HL-60/S4 treated with phorbol 12-myristate 13-acetate at 8.2 ng/mL for 4 days and 3 days (cell line): ENCODE measurements around the gene SFTA2.
"Not testable (repeated sequence)": the region's sequence is repeated elsewhere in the genome, so short reads cannot be mapped to it uniquely, and the experiment has no call there.

ENCODE experiments used
- in situ Hi-C: fragments of 300-500 bp; cut with MboI; formaldehyde crosslinking; loops from 2 replicates; pipeline ENCODE4 v1.15.0; 2022; ENCODE audit warnings: low sequenced_read_pairs

The SFTA2 gene

DNA sequence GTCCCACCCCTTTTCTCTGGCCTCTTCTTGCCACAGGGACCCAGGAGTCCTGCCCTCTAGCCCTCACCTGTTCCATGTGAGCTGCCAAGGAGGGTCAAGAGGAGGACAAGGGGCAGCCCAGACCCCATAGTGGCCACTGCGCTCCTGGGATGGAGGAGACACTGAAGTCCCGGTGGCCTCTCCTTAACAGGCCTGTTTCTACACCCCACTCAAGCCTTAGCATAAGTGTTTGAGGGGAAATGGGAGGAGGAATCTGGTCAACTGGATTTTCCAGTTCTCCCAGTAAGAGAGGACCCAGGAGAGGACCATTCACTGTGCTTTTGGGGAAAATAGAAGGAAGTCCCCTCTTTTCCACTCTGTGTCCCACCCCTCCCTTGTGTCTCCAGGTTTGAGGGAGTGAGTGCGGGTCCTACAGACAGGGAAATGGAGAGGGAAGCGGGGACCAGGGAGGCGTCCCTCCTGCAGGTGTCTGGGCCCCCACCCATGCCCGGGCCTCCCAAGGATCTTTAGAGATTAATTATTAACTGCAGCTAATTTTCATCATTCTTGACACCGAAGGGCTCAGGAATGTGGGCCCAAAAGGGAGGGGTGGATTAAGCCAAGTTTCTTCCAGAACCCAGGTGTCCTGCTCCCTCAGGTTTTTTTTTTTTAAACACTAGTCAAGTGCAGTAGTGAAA is at the start of gene SFTA2:
SFTA2 (minus strand) TSS at position 202 of the 677 bp plus-strand sequence; CDS start at position 128, 74 bp downstream.
- in situ Hi-C loops: no loop called here

DNA sequence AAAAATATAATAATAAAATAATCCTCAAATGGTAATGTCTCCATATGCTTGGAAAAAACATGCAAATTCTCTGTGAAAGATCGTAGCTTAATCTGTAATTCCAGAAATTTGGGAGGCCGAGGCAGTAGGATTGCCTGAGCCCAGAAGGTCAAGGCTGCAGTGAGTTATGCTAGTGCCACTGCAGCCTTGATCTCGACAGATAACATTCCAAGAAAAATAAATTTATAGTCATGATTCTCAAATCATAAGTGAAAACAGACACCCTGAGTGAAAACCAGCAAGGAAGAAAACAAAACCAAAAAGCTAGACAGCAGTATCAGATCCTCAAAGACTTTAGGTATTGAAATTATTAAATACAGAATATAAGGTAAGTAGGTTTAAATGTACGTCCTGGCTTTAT is 47.7 kb upstream of the SFTA2 start:
- in situ Hi-C loops: no loop called here

DNA sequence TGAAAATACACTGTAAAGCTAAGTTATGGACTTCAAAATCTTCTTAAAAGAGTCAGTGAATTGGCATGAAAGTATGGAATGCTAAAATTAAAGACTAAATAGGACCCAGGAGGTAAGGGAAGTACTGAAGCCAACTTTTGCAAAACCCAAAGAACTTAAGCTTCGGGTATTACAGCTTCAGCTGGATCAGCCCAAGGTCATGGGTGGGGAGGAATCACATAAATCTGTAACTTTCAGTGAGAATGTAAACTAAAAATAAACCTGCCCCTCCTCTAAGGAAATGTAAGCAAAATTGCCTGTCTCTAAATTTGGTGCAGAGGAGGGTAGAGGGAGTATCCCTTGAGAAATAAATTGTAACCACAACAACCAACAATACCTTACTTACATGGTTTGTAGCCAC is 47.2 kb upstream of the SFTA2 start:
- in situ Hi-C loops: no loop called here

DNA sequence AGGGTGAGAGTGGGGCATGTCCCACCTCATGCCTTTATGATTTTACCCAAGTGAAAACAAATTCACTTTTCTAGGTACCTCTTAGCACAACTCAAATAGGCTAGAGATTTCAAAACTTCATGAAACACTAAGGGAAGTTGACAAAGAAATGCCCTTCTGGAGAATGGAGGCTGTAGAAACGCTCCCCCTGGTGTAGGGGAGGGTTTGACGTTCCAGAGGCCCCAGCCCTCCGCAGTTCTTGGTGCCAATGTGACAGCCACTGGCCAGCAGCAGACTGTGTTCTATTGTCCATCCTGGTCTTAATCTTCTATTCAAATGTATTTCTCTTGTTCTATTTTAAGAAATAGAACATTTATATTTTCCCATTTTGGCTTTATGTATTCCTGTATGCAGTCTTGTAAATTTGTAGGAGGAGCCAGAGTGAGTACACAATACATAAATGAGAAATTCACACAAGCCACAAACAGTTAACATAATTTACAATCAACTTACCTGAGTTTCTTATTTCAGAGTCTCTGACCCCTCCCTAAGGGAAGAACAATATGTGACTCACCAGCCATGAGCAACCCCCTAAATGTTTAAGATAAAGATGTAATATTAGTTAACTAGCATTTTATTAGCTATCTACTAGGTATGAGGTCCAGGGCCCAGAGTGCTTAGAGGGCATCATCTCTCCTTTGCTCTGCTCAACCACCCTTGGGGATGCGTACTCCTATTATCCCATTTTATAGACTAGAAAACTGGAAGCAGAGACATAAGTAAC is 42.7 kb upstream of the SFTA2 start:
- in situ Hi-C loops: no loop called here

DNA sequence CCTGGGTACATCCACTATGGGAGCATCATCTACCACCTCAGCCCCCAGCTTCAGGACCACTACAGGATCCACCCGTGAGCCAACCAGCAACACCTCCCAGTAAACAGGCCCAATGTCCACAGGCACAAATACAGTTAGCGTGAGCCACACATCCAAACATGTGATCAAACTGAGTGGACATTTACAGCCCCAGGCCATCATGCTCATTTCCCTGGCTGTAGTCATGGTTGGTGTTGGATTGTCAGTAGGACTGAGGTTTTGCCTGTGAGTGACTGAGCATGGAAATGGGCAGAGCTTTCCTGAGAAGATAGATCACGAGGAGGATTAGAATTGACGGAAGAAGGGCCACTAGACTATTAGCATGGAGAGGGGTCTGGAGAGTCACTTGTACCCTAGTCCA is 40.8 kb upstream of the SFTA2 start:
- in situ Hi-C loops: no loop called here

DNA sequence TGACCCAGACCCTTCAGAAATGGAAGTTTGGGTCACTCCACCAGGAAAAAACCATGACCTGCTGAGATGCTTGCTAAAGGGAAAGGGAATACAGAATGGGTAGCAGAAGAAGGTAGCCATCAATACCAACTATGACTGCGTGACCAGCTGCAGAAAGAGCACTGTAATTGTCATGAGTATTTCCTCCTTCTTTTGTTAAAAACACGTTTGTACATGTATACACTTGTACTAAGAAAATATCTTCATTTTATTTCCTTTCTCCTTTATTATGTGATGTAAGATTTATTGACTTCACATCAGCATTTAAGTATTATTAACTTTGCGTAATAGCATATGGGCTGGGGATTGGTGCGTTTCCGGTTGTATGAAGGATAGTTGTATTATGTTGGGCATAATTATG is 39.0 kb upstream of the SFTA2 start:
- in situ Hi-C loops: no loop called here

DNA sequence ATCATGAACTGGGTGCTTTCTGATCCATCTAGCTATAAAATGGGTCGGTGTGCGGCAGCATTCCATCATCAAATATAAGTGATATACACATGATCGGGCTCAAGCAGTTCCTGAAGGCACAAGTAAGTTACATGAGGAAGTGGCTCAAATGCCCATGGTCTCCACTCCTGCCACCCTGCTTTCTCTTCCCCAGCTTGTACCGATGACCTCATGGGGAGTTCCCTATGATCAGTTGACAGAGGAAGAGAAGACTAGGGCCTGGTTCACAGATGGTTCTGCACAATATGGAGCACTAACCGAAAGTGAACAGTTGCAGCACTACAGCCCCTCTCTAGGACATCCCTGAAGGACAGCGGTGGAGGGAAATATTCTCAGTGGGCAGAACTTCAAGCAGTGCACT is 37.2 kb upstream of the SFTA2 start:
- in situ Hi-C loops: not testable (repeated sequence)

DNA sequence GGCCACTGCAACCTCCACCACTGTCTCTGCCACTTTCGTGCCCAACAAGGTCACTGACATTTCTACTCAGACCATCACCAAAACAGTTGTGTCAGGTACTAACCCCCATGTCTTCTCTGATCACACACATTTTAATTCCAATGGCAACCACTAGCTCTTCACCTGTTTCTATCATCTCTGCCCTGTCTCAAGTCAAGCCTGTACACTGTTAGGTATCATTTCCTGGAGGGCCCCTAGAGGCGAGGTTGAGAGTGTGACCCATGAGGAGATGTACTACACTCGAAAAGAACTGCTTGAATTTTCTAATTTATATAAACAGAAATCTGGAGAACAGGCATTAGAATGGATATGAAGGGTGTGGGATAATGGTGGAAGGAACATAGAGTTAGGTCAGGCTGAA is 34.2 kb upstream of the SFTA2 start:
- in situ Hi-C loops: no loop called here

DNA sequence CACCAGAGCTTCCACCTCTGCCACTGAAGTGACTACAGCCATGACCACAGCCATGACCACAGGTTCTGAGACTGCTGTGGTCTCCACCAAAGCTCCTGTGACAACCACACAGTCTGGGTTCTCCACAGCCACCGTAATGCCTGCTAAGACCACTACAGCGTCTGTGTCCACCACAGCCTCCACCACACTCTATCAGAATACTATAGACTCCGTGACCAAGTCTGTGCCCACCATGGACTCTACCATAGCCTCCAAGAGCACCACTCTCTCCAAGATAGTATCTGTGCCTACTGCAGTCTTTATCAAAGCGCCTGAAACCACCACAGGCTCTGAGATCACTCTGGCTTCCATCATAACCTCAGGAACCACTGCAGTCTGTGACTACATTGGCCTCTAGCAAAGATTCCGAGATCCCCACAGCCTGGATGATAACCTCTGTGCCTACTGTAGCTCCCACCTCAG is 33.2 kb upstream of the SFTA2 start:
- in situ Hi-C loops: no loop called here

DNA sequence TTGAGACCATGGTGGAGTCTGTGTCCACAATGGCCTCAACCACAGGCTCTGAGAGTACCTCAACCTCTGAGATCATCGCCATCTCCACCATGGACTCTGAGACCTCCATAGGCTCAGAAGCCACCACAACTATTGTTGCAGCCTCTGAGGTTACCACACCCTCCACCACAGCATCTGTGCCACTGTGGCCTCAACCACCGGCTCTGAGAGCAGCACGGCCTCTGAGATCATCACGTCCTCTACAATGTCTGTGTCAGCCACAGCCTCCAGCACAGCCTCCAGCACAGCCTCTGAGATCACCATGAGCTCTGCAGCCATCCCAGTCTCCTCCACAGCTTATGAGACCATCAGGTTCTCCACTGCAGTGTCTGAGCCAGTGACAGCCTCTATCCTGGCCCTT is 32.1 kb upstream of the SFTA2 start:
- in situ Hi-C loops: no loop called here

DNA sequence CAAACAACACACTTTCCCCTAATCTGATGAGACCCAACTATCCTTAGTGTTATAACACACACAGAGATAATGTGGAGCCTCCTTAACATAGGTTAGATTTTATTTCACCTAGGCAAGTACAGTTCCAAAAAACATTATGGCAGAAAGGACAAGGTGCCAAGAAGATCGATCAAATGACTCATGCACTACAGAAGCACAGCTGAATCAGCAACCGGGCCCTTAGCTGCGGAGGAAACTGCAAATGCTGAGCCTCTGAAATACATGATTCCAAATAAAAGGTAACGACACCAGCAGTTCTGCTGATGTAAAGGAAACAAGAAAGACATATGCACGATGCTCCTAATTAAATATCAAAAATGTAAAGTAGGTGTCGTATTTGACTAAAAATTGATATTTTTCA is 31.7 kb upstream of the SFTA2 start:
- in situ Hi-C loops: no loop called here

DNA sequence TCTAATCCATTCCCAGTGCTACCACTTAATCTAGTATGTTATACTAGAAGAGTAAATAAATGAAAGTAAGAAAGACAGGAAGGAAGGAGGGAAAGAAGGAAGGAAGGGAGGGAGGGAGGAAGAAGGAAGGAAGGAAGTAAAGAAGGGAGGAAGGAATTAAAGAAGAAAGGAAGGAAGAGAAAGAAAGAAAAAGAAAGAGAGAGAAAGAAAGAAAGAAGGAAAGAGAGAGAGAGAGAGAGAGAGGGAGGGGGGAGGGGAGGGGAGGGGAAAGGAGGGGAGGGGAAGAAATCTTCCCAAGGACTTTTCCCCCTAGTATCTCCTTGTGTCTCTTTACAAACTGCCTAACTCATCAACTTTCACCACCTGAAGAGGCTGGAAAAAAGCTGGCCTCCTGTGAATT is 30.7 kb upstream of the SFTA2 start:
- in situ Hi-C loops: no loop called here

DNA sequence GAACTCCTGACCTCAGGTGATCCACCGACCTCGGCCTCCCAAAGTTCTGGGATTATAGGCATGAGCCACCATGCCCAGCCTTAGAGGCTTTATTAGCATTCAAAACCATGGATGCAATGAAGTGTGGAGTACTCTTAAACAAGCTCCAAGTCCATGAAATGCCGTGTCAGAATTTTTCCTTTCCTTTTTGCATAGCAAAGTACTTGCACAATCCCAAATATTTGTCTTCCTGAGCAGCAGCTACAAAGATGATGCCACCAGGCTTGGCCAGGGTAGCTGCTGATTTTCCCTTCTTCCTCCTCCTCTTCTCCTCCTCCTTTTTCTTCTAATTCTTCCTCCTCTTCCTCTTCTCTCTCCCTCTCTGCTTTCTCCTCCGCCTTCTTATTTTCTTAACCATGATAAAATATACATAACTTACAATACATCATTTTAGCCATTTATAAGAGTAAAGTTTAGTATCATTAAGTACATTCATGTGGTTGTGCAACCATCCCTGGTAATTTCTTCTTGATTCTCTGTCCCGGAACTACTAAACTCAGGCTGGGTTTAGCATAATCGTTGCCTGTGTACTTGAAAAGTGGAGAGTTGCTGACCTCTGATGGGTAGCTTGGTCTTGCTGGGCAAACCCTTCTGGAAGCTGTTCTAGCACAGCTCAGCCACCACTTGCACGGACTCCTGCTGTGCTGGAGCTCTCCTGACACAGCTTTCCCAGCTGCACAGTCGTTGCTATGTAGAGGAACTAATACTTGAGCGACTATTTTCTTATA is 29.1 kb upstream of the SFTA2 start:
- in situ Hi-C loops: no loop called here

DNA sequence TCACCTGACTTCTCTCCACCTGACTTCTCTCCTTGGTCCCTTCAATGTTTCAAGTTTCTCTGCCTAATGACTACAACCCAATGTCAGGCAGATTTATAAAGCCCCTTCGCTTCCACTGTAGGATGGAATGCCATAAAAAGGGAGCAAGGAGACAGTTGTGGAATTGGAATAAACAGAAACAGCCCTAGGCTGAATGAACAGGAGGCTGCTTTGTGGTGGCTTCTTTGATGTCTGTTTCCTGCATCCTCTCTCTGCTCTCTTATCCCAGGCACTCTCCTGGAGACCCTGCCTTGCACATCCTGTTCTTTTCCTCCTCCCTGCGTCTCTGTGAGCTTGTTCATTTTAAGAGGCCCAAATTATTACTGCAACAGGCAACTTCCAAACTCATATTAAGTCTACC is 25.7 kb upstream of the SFTA2 start:
- in situ Hi-C loops: no loop called here

DNA sequence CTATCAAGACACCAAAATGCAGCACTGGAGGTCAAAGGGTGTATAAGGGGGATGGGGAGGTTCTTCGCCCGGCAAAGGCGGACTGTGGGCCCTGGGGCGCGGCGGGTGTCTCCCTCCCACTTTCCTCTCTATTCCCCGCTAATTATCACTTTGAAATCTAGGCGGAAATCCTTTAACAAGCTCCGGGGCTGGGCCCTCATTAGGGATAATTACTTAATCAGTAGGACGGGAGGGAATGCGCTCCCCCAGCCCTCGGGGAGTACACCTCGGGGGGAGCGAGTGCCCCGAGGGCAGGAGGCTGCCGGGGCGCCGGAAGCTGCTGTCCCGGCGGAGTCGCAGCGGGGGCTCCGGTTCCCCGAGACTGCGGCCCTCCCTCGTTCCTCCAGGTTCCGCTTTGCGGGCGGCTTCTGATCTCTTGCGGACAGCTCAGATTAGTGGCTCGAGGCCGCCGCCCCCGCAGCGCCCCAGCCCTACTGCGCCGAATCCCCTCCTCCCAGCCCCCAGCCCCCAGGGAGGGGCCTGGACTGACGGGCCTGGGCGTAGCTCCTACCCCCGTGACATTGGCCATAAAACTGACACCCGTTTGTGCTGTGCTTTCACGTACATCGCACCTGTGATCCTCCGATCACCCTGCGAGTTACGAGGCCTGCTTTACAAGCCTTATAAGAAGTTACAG is 23.5 kb upstream of the SFTA2 start:
- in situ Hi-C loops: no loop called here

DNA sequence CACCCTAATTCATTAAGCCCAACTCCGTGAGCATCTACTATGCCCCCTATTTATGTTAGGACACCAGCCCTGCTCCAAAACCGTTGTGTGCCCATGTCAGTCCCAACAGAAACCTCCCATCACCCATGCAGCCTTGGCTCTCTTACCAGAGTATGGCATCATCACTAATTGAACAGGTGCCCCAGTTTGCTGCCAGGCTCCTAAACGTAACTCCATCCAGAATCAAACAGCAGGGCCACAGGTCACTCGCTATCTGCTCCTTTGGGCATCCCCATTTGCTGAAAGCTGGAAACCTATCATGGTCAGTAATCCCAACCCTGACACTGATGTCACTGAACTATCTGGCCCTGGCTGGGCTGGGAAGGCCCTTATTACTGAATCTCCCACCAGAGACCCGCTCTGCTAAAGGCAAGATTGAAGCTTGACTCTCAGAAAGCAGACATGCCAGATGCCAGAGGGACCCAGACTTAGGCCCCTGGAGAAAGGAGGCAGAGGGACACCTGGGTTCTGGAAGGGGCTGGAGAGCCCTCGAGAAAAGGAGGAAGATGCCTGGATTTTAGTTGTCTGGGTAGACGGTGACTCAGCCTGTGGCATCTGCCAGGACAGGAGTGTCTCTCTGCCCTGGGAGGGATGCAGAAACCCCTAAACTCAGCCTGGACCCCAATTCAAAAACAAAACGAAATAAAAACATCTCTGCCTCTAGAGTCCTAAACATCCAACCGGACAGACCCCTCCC is 22.8 kb upstream of the SFTA2 start:
- in situ Hi-C loops: no loop called here

DNA sequence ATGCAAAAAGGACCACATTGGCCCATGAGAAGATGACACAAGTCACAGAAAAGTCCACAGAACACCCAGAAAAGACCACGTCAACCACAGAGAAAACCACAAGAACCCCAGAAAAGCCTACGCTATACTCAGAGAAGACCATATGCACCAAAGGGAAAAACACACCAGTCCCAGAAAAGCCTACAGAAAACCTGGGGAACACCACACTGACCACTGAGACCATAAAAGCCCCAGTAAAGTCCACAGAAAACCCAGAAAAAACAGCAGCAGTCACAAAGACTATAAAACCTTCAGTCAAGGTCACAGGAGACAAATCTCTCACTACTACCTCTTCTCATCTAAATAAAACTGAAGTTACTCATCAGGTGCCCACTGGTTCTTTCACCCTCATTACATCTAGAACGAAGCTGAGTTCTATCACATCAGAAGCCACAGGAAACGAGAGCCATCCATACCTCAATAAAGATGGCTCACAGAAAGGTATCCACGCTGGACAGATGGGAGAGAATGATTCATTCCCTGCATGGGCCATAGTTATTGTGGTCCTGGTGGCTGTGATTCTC is 20.0 kb upstream of the SFTA2 start:
- in situ Hi-C loops: no loop called here

DNA sequence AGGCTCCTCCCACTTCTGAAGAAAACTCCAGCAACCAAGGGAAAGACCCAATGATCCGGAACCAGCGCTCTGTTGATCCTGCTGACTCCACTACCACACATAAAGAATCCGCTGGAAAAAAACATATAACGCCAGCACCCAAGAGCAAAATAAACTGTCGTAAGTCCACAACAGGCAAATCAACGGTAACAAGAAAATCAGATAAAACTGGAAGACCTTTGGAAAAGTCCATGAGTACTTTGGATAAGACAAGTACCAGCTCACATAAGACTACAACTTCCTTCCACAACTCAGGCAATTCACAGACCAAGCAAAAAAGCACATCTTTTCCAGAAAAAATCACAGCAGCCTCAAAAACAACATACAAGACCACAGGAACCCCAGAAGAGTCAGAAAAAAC is 16.8 kb upstream of the SFTA2 start:
- in situ Hi-C loops: no loop called here

DNA sequence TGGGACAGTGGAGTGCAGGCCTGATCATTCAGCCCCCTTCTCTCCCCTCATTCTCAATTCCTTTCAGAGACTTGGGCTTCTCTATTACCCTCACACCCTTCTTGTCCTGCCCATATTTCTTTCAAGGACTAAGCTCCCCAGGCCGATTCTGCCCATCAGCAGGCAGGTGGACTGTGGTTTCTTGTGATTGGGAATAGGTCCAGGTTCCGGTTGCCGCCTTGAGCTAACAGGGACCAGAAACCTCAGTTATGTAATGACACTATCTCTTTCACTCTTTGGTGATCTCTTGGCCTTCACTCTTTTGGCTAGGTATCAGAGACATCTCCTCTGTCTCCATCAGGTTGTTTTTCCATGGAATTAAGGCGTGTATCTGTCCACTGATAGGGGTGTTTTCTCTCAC is 15.3 kb upstream of the SFTA2 start:
- in situ Hi-C loops: no loop called here

DNA sequence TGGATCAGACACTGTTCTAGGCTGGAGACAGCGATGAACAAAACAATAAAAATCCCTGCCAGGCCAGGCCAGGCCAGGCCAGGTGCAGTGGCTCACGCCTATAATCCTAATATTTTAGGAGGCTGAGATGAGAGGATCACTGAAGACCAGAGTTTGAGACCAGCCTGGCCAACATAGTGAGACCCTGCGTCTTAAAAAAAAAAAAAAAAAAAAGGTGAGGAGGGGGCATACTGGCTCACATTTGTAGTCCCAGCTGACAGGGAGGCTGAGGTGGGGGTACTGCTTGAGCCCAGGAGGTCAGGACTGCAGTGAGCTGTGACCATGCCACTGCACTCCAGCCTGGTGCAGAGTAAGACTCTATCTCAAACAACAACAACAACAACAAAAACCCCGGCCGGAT is 13.3 kb upstream of the SFTA2 start:
- in situ Hi-C loops: no loop called here
